NB4 (cell line): ENCODE data around the gene SIPA1.

Experiments
- CTCF ChIP-seq: IDR thresholded peaks from one replicate; pipeline ENCODE4 v1.5.1; 2012; ENCODE audit warnings: low read depth, low read length
- POLR2A ChIP-seq: IDR thresholded peaks from 2 replicates; pipeline ENCODE4 v1.6.1; 2011; ENCODE audit warnings: mild to moderate bottlenecking; ENCODE audit not compliant: insufficient read length; ENCODE audit errors: extremely low read depth

GRCh38 chr11:65654375-65655349 is 16.8 kb downstream of the SIPA1 start:
- TF ChIP-seq CTCF (no peak), POLR2A (no peak)
